MM.1S (cell line): Measurements from ENCODE around the gene COBLL1.

Experiments
- CTCF ChIP-seq: fragments of 300-600 bp; sonication (generic); IDR thresholded peaks from 2 replicates; pipeline ENCODE4 v1.5.1; 2016; ENCODE audit warnings: antibody characterized with exemption, low read length, mixed read lengths
- EZH2 ChIP-seq: fragments of 300-600 bp; sonication (generic); optimal IDR thresholded peaks from 2 replicates; pipeline ENCODE3; 2017; ENCODE audit warnings: low read depth, mild to moderate bottlenecking, antibody characterized with exemption, low read length, mixed read lengths
- EZH2phosphoT487 ChIP-seq: fragments of 300-600 bp; sonication (generic); IDR thresholded peaks from 2 replicates; pipeline ENCODE4 v1.6.1; 2018; ENCODE audit warnings: antibody characterized with exemption, low read length

DNA sequence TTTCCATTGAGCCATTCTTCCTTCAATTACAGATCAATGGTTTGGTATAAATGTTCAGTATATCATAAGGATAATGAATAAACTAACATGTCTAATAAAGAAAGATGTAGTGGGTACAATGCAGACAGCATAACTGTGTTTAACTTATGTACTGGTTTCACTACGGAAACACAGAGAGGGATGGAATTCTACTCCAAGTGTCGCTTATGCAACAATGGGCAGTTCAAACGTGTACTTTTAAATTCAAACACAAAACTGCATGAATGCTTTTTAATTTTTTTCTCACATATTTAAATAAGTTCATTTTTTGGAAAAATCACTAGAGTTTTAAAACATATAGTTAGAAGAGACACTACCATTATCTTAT, 74.7 kb downstream of the COBLL1 start:
- no peak for TF ChIP-seq CTCF
- TF ChIP-seq EZH2phosphoT487 = no peak
- TF ChIP-seq EZH2 = no peak
